NCI-H2081 treated with DMSO at 0.1 percent for 48 hours (cell line): Measurements from ENCODE around the gene MARCHF3.

Experiments
- DNase-seq: peaks from one replicate; lab custom pipeline; 2025; lab: John Stamatoyannopoulos, UW

The MARCHF3 gene

GRCh38 chr5:126983874-126984266 is 46.5 kb downstream of the MARCHF3 start:
- DNase-seq, result no peak

GRCh38 chr5:126982926-126983873 is 47.2 kb downstream of the MARCHF3 start:
- no peak for DNase-seq

GRCh38 chr5:126982202-126982601 is 48.2 kb downstream of the MARCHF3 start:
- DNase-seq, result no peak

DNA sequence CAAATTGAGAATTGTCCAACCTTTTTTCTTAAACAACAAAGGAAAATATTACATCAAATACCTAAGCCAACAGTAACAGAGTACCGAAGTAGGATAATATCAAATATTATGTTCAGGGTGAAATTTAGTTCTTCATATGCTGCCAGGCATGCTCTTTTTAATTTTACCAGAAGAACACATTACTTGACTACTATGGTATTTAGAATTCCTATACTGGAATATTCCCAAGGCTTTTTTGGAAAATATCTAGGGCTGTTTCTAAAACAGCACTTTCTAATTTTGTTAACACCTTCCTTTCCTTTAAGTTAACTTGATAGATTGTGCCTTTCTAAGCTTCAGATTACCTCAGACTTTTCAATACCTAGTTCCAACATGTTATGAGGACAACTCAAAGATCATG is 48.7 kb downstream of the MARCHF3 start:
- no peak for DNase-seq

DNA sequence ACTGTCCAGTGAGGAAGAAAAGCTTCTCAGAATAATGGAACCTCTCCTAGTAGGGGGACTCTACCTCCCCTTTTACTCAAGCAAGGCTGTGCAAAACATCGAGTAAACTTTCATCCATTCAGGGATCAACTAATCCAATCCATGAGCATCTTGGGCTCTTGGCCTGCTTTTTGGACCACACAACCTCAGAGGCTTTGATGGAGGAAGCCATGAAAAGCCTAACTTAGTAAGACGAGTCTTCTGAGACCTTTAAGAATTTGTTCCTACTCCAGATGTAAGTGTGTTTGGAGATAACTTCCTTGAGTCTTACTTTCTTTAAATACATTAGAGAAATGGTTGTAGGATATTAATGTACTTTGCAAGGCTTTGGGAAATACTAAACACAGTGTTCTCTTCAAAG is 49.1 kb downstream of the MARCHF3 start:
- DNase-seq, result no peak

GRCh38 chr5:126978258-126978657 is 52.1 kb downstream of the MARCHF3 start:
- no peak for DNase-seq

DNA sequence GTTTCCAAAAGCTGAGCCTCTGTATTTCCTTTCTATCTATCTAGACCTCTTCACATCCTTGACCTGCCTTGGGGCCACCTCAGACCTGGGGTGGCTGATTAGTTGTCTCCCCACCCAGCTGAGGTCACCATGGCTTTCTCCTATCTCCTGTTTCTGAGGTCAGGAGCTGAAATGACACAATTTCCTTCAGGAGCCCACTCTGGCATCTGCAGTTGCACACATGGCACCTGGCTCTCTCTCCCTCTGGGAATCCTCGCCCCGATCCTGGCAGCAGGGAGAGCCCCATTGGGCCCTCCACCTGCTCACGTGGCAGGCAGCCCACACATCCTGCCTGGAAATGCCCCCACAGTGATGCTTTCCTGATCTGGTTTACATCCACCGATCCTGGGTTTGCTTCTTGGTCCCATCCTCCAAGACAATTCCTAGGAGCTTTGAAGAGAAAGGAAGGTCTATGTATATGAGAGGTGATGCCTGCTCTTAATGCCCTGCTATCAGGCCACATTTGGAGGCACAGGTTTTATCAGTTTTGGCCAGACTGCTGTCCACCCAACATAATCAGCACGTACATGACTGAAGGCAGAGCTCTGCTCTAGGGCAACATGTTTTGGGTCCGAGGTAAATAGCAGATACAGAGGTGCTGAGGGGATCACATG is 53.7 kb downstream of the MARCHF3 start:
- no peak for DNase-seq

DNA sequence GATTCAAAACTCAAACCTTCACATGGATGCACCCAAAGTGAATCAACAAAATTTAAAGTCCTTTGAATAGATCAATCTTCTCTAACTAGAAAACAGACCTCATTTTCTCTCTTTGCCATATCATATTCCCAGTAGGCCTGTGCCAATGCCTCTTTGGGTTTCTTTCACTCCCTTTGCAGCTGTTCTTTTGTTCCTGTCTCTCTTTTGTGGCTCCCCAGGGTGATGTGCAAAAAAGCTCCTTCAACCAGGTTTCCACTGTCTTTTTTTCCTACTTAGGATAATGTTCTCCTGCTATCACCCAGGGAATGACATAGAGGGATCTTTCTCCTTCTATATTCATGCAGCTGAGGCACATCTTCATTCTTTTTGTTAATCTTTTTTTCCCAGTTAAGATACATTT is 54.6 kb downstream of the MARCHF3 start:
- no peak for DNase-seq

GRCh38 chr5:126973193-126973592 is 57.2 kb downstream of the MARCHF3 start:
- no peak for DNase-seq

DNA sequence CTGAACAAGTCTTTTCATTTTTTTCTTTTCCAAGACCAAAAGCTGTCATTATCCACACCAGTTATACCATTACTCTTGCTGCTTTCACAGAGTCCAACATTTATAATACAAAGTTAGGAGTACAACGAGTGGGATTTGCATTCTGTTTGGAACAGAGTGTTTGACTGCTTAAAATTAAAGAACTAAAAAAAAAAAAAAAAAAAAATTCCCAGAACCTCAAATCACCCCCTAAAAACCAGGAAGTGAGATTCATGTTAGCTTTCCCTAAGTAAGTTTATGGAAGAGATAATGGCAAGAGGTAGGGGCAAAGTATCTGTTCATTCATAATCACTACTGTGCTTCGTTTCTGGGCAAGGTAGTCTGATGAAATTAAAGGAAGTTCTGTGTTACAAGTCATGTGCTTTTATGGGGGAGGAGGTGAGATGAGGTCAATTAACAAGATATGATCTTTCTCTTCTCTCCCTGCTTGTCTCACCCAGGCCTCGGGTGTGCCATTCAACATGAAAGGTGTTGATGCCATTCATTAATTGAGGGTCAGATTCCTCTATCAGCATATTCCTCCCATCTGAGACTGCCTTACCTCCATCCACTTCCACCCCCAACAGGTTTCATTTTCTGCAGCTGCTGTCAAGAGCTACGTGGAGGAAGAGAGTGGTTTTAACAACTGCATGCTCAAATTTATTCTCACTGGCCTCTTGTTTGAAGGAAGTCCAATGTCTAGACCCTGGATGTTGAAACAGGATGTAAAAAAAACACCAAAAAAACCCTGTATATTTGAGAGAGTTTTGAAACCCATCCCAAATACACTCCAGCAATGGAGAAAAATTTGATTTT is 58.1 kb downstream of the MARCHF3 start:
- no peak for DNase-seq

DNA sequence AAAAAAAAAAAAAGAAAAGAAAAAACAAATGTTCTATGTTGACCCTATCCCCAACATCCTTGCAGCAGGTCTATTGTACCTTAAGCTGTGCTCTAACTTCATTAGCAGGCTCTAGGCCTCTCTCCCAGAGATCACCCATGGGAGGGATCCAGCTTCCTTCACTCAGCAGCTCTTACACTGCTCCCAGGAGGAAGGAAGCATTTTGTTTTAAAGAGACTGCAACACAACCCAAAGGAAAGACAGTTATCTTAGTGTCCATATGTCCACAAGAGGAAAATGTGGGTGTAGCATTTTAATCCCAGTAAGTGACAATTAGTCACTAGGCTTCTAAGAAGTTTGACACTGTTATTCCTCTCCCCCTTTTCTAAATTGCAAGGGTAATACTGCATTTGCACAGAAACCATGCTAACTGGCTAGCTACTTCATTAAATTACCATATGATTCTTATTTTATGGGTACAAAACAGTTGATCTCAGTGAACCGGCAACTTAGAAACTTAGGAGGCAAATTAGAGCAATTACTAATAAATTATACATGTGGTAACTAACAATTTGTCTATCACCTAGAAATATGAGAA is 58.8 kb downstream of the MARCHF3 start:
- DNase-seq, result no peak

DNA sequence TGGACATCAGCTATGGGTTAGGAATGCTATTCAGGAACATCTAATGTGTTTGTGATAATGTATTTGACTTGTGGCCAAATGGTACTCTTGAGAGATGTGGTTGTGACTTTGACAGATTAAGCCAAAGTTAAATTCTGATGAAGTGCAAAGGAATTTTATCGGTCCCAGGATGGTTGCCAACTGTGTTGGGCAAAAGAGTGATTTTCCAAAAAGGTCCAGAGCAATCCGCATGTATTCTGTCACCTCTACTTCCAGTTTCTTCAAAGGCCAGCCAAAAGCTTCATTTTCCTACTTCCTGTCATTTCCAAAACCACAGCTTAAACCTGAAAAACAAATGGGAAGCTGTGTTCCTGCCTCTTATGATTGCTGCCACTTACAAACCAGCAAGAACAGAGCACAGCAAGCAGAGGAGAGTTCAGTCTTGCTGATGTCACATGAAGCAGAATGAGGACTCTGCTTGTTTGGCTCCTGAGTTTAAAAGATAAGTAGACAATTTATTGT is 59.8 kb downstream of the MARCHF3 start:
- DNase-seq, result no peak

DNA sequence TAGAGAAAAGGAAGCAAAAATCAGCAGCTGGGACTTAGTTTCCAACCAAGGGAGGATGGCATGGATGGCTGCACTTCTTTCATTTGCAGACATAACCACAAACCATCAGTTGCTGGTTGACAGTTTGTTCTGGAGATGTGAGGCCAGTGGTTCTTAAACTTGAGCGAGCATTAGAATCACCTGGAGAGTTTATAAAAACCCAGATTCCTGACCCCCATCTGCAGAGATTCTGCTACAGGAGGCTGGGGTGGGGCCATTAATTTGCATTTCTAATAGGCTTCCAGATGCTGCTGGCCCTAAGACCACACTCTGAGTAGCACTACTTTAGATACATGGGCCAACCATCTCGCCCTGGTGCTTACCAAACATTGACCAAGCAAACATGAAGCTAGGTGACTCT is 60.8 kb downstream of the MARCHF3 start:
- DNase-seq, result no peak

- DNase-seq, result no peak
Observed at GRCh38 chr5:126967808-126968466, 62.4 kb downstream of the MARCHF3 start.

- no peak for DNase-seq
Observed at GRCh38 chr5:126965487-126965886, 64.9 kb downstream of the MARCHF3 start.

DNA sequence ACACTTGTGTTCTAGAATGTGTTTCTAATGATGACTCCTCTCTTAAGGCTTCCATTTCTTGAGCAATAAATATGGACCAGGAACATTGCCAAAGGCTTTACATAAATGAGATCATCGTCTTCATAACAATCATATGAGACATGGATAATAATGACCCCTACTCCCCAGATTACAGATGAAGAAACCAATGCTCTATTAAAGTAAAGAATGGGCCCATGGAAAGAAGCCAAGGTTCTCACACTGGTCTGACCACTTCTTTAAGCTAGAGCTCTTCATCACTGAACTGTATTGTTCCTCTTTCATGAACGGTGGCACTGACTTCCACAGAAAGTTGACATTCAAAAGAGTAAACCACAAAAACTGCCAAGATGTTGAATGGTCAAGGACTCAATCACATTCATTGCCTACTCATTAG is 65.3 kb downstream of the MARCHF3 start:
- DNase-seq, result no peak

- no peak for DNase-seq
Observed at GRCh38 chr5:126963822-126964375, 66.5 kb downstream of the MARCHF3 start.

DNA sequence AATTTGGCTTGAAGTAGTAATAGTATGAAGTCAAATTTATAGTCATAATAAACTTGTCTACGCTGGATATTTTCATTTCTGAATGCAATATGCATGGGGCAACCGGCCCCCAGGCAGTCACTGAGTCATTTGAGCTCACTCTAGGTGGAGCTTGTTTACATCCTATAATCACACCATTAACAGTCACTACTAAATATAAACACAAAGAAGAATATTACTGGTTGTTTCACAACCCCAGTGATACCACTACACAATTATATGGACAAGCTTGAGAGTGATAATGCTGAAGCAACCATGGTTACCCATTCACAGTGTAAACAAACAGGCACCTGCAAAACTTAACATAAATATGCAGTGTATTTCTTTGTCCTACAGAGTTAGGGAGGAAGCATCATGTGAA is 68.7 kb downstream of the MARCHF3 start:
- no peak for DNase-seq

DNA sequence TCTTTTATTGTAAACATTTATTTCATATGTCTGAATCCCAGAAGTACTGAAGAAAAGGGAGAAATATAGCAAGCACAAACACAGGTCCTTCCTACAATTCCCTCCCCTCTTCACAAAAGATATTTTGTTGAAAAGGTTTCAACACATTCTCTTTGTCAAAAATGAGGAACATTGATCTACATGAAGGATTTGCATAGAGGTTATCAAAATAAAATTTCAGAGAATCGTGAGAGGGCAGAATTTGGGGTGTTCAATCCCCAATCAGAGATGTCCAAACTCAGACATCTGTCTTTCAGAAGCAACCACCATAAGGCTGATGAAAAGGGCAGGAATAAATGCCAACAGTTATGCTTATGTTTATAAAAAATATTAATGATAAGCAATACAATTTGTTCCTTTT is 69.2 kb downstream of the MARCHF3 start:
- DNase-seq, result no peak

DNA sequence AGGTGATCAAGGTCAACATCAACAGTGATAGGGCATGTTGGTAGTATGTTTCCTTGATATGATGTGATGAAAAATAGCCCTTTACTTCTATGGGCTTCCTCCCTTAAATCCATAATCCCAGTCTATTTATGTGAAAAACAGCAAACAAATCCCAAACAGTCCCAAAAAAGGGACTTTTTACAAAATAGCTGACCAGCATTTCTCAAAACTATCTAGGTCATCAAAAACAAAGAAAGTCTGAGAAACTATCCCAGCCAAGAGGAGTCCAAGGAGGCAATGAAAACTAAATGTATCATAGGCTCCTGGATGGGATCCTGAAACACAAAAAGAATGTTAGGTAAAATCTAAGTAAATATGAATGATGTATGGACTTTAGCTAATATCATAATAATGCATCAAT is 71.2 kb downstream of the MARCHF3 start:
- DNase-seq, result no peak

- DNase-seq, result no peak
Observed at GRCh38 chr5:126956991-126957390, 73.4 kb downstream of the MARCHF3 start.
